GM18502 (cell line): ENCODE measurements around the gene RUNDC1.

ENCODE experiments used
- ATAC-seq: cut with Tn5 transposase; IDR thresholded peaks from one replicate; pipeline ENCODE4 v1.9.1; 2021; ENCODE audit warnings: mild to moderate bottlenecking; ENCODE audit not compliant: unreplicated experiment, poor library complexity

RUNDC1 gene

DNA sequence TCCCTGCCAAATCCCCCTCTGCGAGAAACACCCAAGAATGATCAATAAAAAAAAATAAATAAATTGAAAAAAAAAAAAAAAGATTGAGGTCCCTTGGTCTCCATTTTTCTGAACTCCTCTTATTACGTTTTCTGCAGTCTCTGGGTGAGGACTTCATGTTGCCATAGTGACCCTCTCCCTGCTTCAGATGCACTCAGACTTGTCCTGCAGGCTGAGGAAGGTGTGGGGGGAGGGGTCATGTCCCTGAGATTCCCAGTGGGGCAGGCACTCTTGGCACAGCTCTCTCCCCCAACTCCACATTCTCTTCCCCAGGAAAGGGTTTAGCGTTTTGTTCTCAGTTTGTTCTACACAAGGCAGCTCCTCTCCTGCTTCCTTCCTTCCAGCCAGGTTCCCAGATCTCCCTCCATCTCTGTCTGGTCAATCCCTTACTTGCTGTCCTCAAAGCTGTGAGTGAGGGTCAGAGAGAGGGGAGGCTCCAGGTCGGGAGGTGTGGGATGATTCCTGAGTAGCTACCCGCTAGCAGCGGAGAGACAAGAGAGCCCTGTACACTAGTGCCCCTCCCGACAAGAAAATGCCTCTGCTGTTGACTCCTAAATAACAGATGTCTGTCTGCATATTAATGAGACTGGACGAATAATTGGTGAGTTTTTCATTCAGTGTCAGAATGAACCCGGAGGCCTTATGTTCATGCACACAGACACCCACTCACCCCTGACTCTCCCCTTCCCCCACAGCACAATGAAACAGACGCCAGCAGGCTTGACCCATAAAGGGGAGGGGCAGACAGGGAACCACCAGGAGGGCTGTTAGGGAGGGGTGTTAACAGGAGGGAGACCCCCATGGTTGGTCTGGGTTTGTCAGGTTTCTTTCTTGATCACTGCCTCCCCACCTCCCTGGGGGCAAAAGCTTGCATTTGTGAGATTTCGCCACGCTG, 53.9 kb downstream of the RUNDC1 start:
- no peak for ATAC-seq

DNA sequence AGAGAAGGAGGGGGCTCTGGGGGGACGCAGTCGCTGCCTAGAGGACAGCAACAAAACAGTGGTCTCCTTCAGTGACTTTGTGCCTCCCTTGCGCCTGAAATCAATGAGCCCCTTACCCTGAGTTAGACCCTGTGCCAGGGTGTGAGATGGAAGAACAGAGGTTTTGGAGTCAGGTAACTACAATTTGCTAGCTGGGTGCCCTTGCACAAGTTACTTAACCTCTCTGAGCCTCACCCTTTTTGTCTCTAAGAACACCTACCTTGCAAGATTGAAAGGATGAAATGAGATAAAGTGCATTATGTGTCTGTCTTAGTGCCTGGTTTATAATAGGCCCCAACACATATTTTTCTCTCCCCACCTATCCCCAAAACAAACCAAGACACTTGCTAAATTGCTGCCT, 54.5 kb downstream of the RUNDC1 start:
- ATAC-seq = no peak

DNA sequence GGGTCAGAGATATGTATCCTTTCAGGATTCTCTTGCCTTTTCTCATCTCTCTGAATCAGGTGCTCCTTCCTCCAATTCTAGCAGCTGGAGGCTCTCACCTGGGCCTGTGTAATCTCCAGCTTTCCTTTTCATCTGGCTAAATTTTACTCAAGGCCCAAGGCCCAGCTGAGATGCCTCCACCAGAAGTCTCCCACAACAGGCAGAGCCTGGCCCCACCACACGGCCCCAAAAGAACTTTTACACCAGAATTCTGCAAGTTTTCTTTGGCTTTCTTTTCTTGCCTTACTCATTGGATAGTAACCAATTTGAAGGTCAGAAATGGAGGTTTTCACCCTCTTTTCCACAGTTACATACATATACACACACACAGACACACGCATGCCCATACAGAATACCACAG, 59.3 kb downstream of the RUNDC1 start:
- no peak for ATAC-seq

DNA sequence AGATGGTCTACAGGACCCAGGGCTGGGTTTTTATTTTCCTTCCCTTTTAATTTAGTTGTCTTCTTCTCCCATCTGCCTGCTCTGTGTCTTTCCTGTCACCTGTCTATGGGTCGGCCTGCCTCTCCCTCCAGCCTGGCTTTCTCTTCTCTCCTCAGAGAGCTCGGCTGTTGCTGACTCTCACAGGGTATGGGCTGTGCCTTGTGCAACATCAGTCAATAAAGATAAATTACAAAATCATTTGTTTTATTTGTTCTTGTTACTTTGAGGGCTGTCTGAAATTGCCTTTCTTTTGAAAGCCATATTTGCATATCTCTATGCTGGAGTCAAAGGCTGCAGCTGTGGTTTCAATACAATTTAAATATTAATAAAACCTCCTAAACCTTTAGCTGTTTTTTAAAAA, 60.3 kb downstream of the RUNDC1 start:
- no peak for ATAC-seq

GRCh38 chr17:43042025-43042628, 61.8 kb downstream of the RUNDC1 start:
- no peak for ATAC-seq
